Smooth muscle cell (in vitro differentiated cells): ENCODE data around the gene C11orf24. TPM values are rescaled to one million over a fixed set of nuclear protein-coding genes. Genes with fewer than 3 reads are reported as not detected.

Experiments used
- DNase-seq: peaks from one replicate; lab custom pipeline; 2025; ENCODE audit not compliant: unreplicated experiment; lab: John Stamatoyannopoulos, UW
- H2AFZ ChIP-seq: fragments of 200-600 bp; sonication (generic); 2 replicates; pipeline ENCODE4 v1.6.0; 2016; ENCODE audit warnings: antibody characterized with exemption, low read depth, mild to moderate bottlenecking
- H3F3A ChIP-seq: fragments of 200-600 bp; sonication (generic); 2 replicates; pipeline ENCODE4 v1.6.0; 2017; ENCODE audit warnings: antibody characterized with exemption, low read depth
- H3K27ac ChIP-seq: fragments of 200-600 bp; sonication (generic); 2 replicates; pipeline ENCODE4 v1.5.1; 2016; ENCODE audit warnings: low read depth, mild to moderate bottlenecking
- H3K27me3 ChIP-seq: fragments of 200-600 bp; sonication (generic); 2 replicates; pipeline ENCODE4 v1.6.1; 2016; ENCODE audit warnings: low read depth, mild to moderate bottlenecking
- H3K36me3 ChIP-seq: fragments of 200-600 bp; sonication (generic); 2 replicates; pipeline ENCODE4 v1.5.1; 2016; ENCODE audit warnings: low read depth
- H3K4me1 ChIP-seq: fragments of 200-600 bp; sonication (generic); 2 replicates; pipeline ENCODE4 v1.5.1; 2016; ENCODE audit warnings: low read depth
- H3K4me2 ChIP-seq: fragments of 200-600 bp; sonication (generic); 2 replicates; pipeline ENCODE4 v1.6.0; 2016; ENCODE audit warnings: mild to moderate bottlenecking
- H3K4me3 ChIP-seq: fragments of 200-600 bp; sonication (generic); 2 replicates; pipeline ENCODE4 v1.5.1; 2016; ENCODE audit warnings: mild to moderate bottlenecking
- H3K79me2 ChIP-seq: fragments of 200-600 bp; sonication (generic); 2 replicates; pipeline ENCODE4 v1.6.0; 2016; ENCODE audit warnings: low read depth, mild to moderate bottlenecking
- H3K9ac ChIP-seq: fragments of 200-600 bp; sonication (generic); 2 replicates; pipeline ENCODE4 v1.6.0; 2016; ENCODE audit warnings: low read depth
- H3K9me3 ChIP-seq: fragments of 200-600 bp; sonication (generic); replicated peaks from 2 replicates; pipeline ENCODE4 v1.5.1; 2016; ENCODE audit warnings: low read depth
- H4K20me1 ChIP-seq: fragments of 200-600 bp; sonication (generic); 2 replicates; pipeline ENCODE4 v1.6.0; 2016; ENCODE audit warnings: low read depth
- WGBS: methylation state at CpG from one replicate; pipeline ENCODE4 v1.1.7; 2016; ENCODE audit warnings: low lambda C conversion rate; 5-methylcytosine and 5-hydroxymethylcytosine counted together
- polyA plus RNA-seq: library from polyadenylated mRNA; unstranded; fragments of >200 nt; fragmentation: Nextera tagmentation; extraction: Ambion mirVana; gene quantifications from 2 replicates; pipeline ENCODE4 v1.2.1, GENCODE V29; 2016
- total RNA-seq: library from RNA; depleted of rRNA; stranded (reverse); fragments of >200 nt; gene quantifications from 2 replicates; pipeline ENCODE4 v1.2.3, GENCODE V29; 2014
- TF ChIP-seq, protein P1 (sequence below): fragments of 200-600 bp; sonication (generic); IDR thresholded peaks from 2 replicates; pipeline ENCODE4 v1.5.1; 2017; ENCODE audit warnings: borderline replicate concordance, mild to moderate bottlenecking, antibody characterized with exemption; ENCODE audit not compliant: insufficient read depth, poor library complexity, severe bottlenecking

Gene C11orf24
- total and polyA plus RNA-seq, 2 experiments from 2014 or later: 58.1 to 97.5 TPM

DNA sequence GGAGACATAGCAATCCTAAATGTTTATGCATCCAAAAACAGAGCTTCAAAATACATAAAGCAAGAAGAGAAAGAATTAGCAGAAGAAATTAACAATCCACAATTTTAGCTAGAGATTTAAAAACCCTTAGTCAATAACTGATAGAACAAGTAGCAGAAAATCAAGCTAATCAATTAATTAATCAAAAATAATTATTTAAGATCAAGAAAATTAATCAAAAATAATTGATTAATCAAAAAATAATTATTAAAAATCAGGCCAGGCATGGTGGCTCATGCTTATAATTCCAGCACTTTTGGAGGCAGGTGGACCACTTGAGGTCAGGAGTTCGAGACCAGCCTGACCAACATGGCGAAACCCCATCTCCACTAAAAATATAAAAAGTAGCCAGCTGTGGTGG lies 29.2 kb downstream of the C11orf24 start:
- H3K9ac ChIP-seq: no peak overlapping the region
- no peak overlapping the region for H3K27ac ChIP-seq
- no peak overlapping the region for H2AFZ ChIP-seq
- no peak overlapping the region for H3K4me2 ChIP-seq
- 100% methylated on average over 2 of the region's 2 CpGs for WGBS
- DNase-seq: no peak
- no peaks in the 10 kb centered on the region for H3K9me3 ChIP-seq
- H3K4me1 ChIP-seq: no peaks in the 10 kb centered on the region
- no peaks in the 10 kb centered on the region for H3K27me3 ChIP-seq
- no peaks in the 10 kb centered on the region for H3K79me2 ChIP-seq
- H3K4me3 ChIP-seq: no peak overlapping the region
- TF ChIP-seq, protein P1, sequence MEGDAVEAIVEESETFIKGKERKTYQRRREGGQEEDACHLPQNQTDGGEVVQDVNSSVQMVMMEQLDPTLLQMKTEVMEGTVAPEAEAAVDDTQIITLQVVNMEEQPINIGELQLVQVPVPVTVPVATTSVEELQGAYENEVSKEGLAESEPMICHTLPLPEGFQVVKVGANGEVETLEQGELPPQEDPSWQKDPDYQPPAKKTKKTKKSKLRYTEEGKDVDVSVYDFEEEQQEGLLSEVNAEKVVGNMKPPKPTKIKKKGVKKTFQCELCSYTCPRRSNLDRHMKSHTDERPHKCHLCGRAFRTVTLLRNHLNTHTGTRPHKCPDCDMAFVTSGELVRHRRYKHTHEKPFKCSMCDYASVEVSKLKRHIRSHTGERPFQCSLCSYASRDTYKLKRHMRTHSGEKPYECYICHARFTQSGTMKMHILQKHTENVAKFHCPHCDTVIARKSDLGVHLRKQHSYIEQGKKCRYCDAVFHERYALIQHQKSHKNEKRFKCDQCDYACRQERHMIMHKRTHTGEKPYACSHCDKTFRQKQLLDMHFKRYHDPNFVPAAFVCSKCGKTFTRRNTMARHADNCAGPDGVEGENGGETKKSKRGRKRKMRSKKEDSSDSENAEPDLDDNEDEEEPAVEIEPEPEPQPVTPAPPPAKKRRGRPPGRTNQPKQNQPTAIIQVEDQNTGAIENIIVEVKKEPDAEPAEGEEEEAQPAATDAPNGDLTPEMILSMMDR: no peak
- no peaks in the 10 kb centered on the region for H3F3A ChIP-seq
- H4K20me1 ChIP-seq: no peaks in the 10 kb centered on the region
- no peaks in the 10 kb centered on the region for H3K36me3 ChIP-seq

DNA sequence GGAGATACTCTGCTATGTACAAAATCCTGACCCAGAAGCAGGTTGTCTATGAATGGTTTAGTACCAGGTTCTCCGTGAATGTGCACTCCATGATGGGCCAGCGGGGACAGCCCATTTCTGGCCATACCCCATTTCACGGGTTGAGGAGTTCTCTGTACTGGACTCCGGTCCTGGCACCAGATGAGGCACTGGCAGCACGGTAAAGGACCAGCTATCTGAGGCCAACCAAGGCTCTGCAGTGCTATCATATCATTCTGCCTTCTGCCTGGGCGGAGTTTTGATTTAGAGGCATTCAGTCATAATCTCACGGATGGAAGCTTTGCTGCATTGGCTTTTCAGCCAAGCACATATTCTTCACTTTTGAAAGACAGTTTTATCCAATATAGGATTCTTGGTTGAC lies 40.2 kb downstream of the C11orf24 start:
- no peak overlapping the region for H3K4me2 ChIP-seq
- no peaks in the 10 kb centered on the region for H3K4me1 ChIP-seq
- no peaks in the 10 kb centered on the region for H3K79me2 ChIP-seq
- H3K27me3 ChIP-seq: no peaks in the 10 kb centered on the region
- no peak overlapping the region for H3K4me3 ChIP-seq
- TF ChIP-seq, protein P1: no peak
- no peaks in the 10 kb centered on the region for H3K9me3 ChIP-seq
- H4K20me1 ChIP-seq: no peaks in the 10 kb centered on the region
- WGBS: 93% methylated on average over 7 of the region's 7 CpGs
- H3K36me3 ChIP-seq: no peaks in the 10 kb centered on the region
- no peak overlapping the region for H2AFZ ChIP-seq
- no peak for DNase-seq
- no peak overlapping the region for H3K9ac ChIP-seq
- H3K27ac ChIP-seq: no peak overlapping the region
- H3F3A ChIP-seq: no peaks in the 10 kb centered on the region

DNA sequence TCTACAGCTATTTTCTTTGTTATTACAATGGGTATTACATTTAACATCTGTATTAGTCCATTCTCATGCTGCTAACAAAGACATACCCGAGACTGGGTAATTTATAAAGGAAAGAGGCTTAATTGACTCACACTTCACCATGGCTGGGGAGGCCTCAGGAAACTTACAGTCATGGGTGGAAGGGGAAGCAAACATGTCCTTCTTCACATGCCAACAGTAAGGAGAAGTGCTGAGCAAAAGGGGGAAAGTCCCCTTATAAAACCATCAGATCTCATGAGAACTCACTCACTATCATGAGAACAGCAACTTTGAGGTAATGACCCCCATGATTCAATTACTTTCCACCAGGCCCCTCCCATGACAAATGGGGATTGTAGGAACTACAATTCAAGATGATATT lies 42.2 kb downstream of the C11orf24 start:
- no peak overlapping the region for H2AFZ ChIP-seq
- H3K27me3 ChIP-seq: no peaks in the 10 kb centered on the region
- no peaks in the 10 kb centered on the region for H3K36me3 ChIP-seq
- WGBS: 73% methylated on average over 1 of the region's 1 CpG
- TF ChIP-seq, protein P1: no peak
- H3K4me1 ChIP-seq: no peaks in the 10 kb centered on the region
- no peaks in the 10 kb centered on the region for H3K9me3 ChIP-seq
- H3K4me2 ChIP-seq: no peak overlapping the region
- no peaks in the 10 kb centered on the region for H4K20me1 ChIP-seq
- no peaks in the 10 kb centered on the region for H3F3A ChIP-seq
- H3K27ac ChIP-seq: no peak overlapping the region
- no peaks in the 10 kb centered on the region for H3K79me2 ChIP-seq
- no peak for DNase-seq
- no peak overlapping the region for H3K9ac ChIP-seq
- no peak overlapping the region for H3K4me3 ChIP-seq

DNA sequence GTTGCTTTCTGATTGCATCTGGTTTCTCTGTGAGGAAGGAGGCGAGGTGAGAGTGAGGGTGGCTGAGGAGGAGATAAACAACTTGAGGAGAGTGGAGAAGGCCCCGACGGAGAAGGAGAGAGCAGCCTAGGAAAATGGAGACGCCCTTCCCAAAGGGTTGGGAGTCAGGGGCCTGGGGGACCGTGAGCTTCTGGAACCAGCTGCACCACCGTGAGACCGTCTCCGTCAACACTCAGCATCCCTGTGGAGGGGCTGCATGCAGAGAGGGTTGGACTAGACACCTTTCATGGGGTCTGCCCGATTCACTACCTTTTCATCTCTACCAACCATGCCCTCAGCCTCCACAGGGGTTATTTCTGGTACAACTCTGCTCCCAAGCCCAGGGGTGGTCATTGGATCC lies 45.4 kb downstream of the C11orf24 start:
- no peaks in the 10 kb centered on the region for H3K36me3 ChIP-seq
- no peaks in the 10 kb centered on the region for H3F3A ChIP-seq
- TF ChIP-seq, protein P1: no peak
- H3K27me3 ChIP-seq: no peaks in the 10 kb centered on the region
- no peak overlapping the region for H3K27ac ChIP-seq
- 74% methylated on average over 8 of the region's 9 CpGs for WGBS
- no peaks in the 10 kb centered on the region for H3K79me2 ChIP-seq
- H3K4me1 ChIP-seq: no peaks in the 10 kb centered on the region
- H3K9ac ChIP-seq: no peak overlapping the region
- no peak overlapping the region for H3K4me2 ChIP-seq
- H2AFZ ChIP-seq: no peak overlapping the region
- DNase-seq: no peak
- H3K4me3 ChIP-seq: no peak overlapping the region
- no peaks in the 10 kb centered on the region for H3K9me3 ChIP-seq
- no peaks in the 10 kb centered on the region for H4K20me1 ChIP-seq
